Esophagus squamous epithelium (tissue), 4 donors: Measurements from ENCODE around the gene PARD3B.

ENCODE experiments used
- CTCF ChIP-seq, 6 experiments: fragments of 450-650 bp in 4 of 6; fragments of 200-600 bp in 2 of 6; sonication (generic) in 2 of 6; IDR thresholded peaks; one replicate each; pipeline ENCODE4 v1.5.1; 2016 to 2019; ENCODE audit warnings: antibody characterized with exemption in 6 of 6, mild to moderate bottlenecking in 4 of 6, moderate library complexity in 4 of 6
- POLR2A ChIP-seq, 4 donors: fragments of 450-650 bp; IDR thresholded peaks; one replicate each; pipeline ENCODE4 v1.6.1; 2017; ENCODE audit warnings: antibody characterized with exemption in 4 of 4, mild to moderate bottlenecking in 4 of 4, moderate library complexity in 3 of 4

DNA sequence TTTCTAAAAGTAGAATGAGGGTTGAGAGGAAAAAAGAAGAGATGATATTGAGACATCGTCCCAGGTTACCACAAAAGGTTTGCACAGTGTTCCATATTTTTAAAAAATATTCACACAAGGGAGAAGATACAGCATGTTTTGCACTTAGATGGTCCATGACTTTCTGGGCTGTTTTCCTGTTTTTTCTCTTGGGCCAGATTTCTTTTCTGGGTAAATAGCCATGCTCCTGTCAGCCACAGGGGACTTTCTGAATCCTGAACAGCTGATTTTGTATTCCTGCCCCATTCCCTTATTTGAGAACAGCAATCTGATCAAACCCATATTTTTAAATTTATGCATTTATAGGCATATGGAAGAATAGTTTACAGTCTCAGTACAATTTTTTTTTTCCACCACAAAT lies 951.1 kb downstream of the PARD3B start:
- TF ChIP-seq POLR2A (IDR thresholded peaks at IDR 0.05), result no peak
- no peak for TF ChIP-seq CTCF (IDR thresholded peaks at IDR 0.05)
